Measurements from ENCODE around the gene ZNF516. TPM values are rescaled to one million over a fixed set of nuclear protein-coding genes. Genes with fewer than 3 reads are reported as not detected.

ZNF516 gene
- total and polyA plus RNA-seq, 10 of the 15 experiments (the other 5 are each of a cell fraction or from before 2014, with no cell fraction given) = 2.0 to 32.0 (median 8.3) TPM

GRCh38 chr18:76338619-76339245 is 156.3 kb downstream of the ZNF516 start:
- BruUV-seq (replicated peaks) = no TSS peak
- H2AFZ ChIP-seq (ENCODE audit: control insufficient read depth, low read depth, low read length) = no peak overlapping the region
- intact Hi-C loops (cut with micrococcal nuclease; ENCODE audit: unreplicated experiment) = no loop called here
- FAIRE-seq (no peak), DNase-seq (ENCODE audit: low read depth, low spot score) (no peak), ATAC-seq (no peak)
- 21% methylated on average over 5 of the region's 5 CpGs for WGBS (ENCODE audit: insufficient coverage, insufficient replicate concordance, low lambda C conversion rate, missing lambda C conversion rate)
- RAD21 ChIA-PET (ENCODE audit: unreplicated experiment) = no interaction called here
- H3K27me3 ChIP-seq (replicated peaks in 1 of 2; ENCODE audit: control insufficient read depth in 2 of 2, insufficient read depth in 2 of 2, low read length in 1 of 2) = no peaks in the 10 kb centered on the region
- no peak overlapping the region for H3K4me3 ChIP-seq
- SMC1A ChIA-PET (ENCODE audit: uncharacterized antibody, unreplicated experiment) = no interaction called here
- no peak overlapping the region for H3K9ac ChIP-seq (ENCODE audit: control insufficient read depth, insufficient read depth, low read length)
- no peaks in the 10 kb centered on the region; the same call in 2 of the 3 replicates for H3K9me3 ChIP-seq (replicated peaks; ENCODE audit: control insufficient read depth, insufficient read depth, low read length)
- TF ChIP-seq IKZF2 (IDR thresholded peaks at IDR 0.05) (no peak), SMARCA5 (IDR thresholded peaks at IDR 0.05) (no peak), USF2 (IDR thresholded peaks at IDR 0.05; ENCODE audit: borderline replicate concordance, low read depth, low read length) (no peak), TCF3 (IDR thresholded peaks at IDR 0.05; ENCODE audit: borderline replicate concordance, insufficient read depth, low read depth, low read length) (no peak), POU2F2 (IDR thresholded peaks at IDR 0.05; ENCODE audit: borderline replicate concordance, low read depth, low read length) (no peak), TBL1XR1 (IDR thresholded peaks at IDR 0.05; ENCODE audit: low read depth, low read length) (no peak)
- CTCF ChIA-PET = no interaction called here
- no peaks in the 10 kb centered on the region for H3K4me1 ChIP-seq (ENCODE audit: control insufficient read depth, insufficient read depth, low read length)
- in situ Hi-C loops (cut with MboI) = no loop called here
- no peaks in the 10 kb centered on the region for H3K79me2 ChIP-seq (ENCODE audit: control insufficient read depth, insufficient read depth, low read length)
- no peaks in the 10 kb centered on the region for H3K36me3 ChIP-seq (ENCODE audit: control insufficient read depth in 2 of 2, insufficient read depth in 2 of 2, low read length in 1 of 2)
- no peaks in the 10 kb centered on the region for H4K20me1 ChIP-seq (ENCODE audit: control insufficient read depth, insufficient read depth)
- H3K4me2 ChIP-seq (ENCODE audit: control insufficient read depth, insufficient read depth) = no peak overlapping the region
- POLR2A ChIA-PET = no interaction called here
- H3K27ac ChIP-seq (ENCODE audit: control insufficient read depth, insufficient read depth) = no peak overlapping the region

- SMC1A ChIA-PET (ENCODE audit: uncharacterized antibody, unreplicated experiment) = no interaction called here
- H3K9me3 ChIP-seq (replicated peaks; ENCODE audit: control insufficient read depth, insufficient read depth, low read length) = no peaks in the 10 kb centered on the region; the same call in 2 of the 3 replicates
- no peaks in the 10 kb centered on the region for H3K36me3 ChIP-seq (ENCODE audit: control insufficient read depth in 2 of 2, insufficient read depth in 2 of 2, low read length in 1 of 2)
- H3K27me3 ChIP-seq (replicated peaks in 1 of 2; ENCODE audit: control insufficient read depth in 2 of 2, insufficient read depth in 2 of 2, low read length in 1 of 2) = no peaks in the 10 kb centered on the region
- DNase-seq (ENCODE audit: low read depth, low spot score) = no peak
- no peak overlapping the region for H3K4me2 ChIP-seq (ENCODE audit: control insufficient read depth, insufficient read depth)
- H2AFZ ChIP-seq (ENCODE audit: control insufficient read depth, low read depth, low read length) = no peak overlapping the region
- no peak overlapping the region for H3K9ac ChIP-seq (ENCODE audit: control insufficient read depth, insufficient read depth, low read length)
- H3K79me2 ChIP-seq (ENCODE audit: control insufficient read depth, insufficient read depth, low read length) = no peaks in the 10 kb centered on the region
- RAD21 ChIA-PET (ENCODE audit: unreplicated experiment) = no interaction called here
- 37% methylated on average over 9 of the region's 9 CpGs for WGBS (ENCODE audit: insufficient coverage, insufficient replicate concordance, low lambda C conversion rate, missing lambda C conversion rate)
- CTCF ChIA-PET = no interaction called here
- H3K4me3 ChIP-seq = no peak overlapping the region
- H3K4me1 ChIP-seq (ENCODE audit: control insufficient read depth, insufficient read depth, low read length) = no peaks in the 10 kb centered on the region
- no peaks in the 10 kb centered on the region for H4K20me1 ChIP-seq (ENCODE audit: control insufficient read depth, insufficient read depth)
- no TSS peak for BruUV-seq (replicated peaks)
- FAIRE-seq = no peak
- H3K27ac ChIP-seq (ENCODE audit: control insufficient read depth, insufficient read depth) = no peak overlapping the region
- no peak for ATAC-seq
- POLR2A ChIA-PET = no interaction called here
- in situ Hi-C loops (cut with MboI) (no loop called here), intact Hi-C loops (cut with micrococcal nuclease; ENCODE audit: unreplicated experiment) (no loop called here)
- no peak for TF ChIP-seq EED (IDR thresholded peaks at IDR 0.05; ENCODE audit: low read depth)
- TF ChIP-seq EGR1 (IDR thresholded peaks at IDR 0.05; ENCODE audit: borderline replicate concordance in 1 of 2, low read depth in 2 of 2, low read length in 2 of 2) = no peak
- no peak for TF ChIP-seq MEF2B (IDR thresholded peaks at IDR 0.05; ENCODE audit: partially characterized antibody, poor library complexity, severe bottlenecking)
- TF ChIP-seq SP1 (IDR thresholded peaks at IDR 0.05; ENCODE audit: low read depth, low read length) = no peak
- TF ChIP-seq ZNF207 (IDR thresholded peaks at IDR 0.05; ENCODE audit: borderline replicate concordance) = no peak
- TF ChIP-seq ZNF384 (IDR thresholded peaks at IDR 0.05; ENCODE audit: borderline replicate concordance, low read depth, low read length) = no peak
- no peak for TF ChIP-seq ZBTB4 (CRISPR knock-in tag; IDR thresholded peaks at IDR 0.05)
- no peak for TF ChIP-seq NBN (IDR thresholded peaks at IDR 0.05)
- no peak for TF ChIP-seq KLF5 (IDR thresholded peaks at IDR 0.05; ENCODE audit: partially characterized antibody)
- TF ChIP-seq BRCA1 (IDR thresholded peaks at IDR 0.05; ENCODE audit: low read depth, low read length) = no peak
These were observed 157.0 kb downstream of the ZNF516 start for GRCh38 chr18:76338088-76338487.

Measured in GM12878 (cell line).